HepG2 (cell line): ENCODE data around the gene TSACC. TPM values are rescaled to one million over a fixed set of nuclear protein-coding genes. Genes with fewer than 3 reads are reported as not detected.

Experiments used
- CEBPB ChIP-seq: IDR thresholded peaks from 2 replicates; pipeline ENCODE4 v1.6.1; 2011; ENCODE audit warnings: low read depth, low read length, improper control_type of control experiment, borderline replicate concordance
- CREM ChIP-seq, 2 experiments: sonication (generic) in 1 of 2; formaldehyde crosslinking in 1 of 2; IDR thresholded peaks; 2 replicates each; pipeline versions ENCODE4 v1.4.0 to v1.6.1; 2016 to 2020; ENCODE audit warnings: antibody characterized with exemption in 1 of 2, mild to moderate bottlenecking in 1 of 2, missing genetic modification reagents in 1 of 2
- NFYC ChIP-seq: IDR thresholded peaks from 2 replicates; pipeline ENCODE4 v1.6.1; 2016; ENCODE audit warnings: missing genetic modification reagents, missing compliant biosample characterization
- PAWR ChIP-seq: sonication (generic); formaldehyde crosslinking; IDR thresholded peaks from 2 replicates; pipeline ENCODE4 v1.4.0; 2020; ENCODE audit warnings: missing genetic modification reagents, mild to moderate bottlenecking, borderline replicate concordance
- PHF21A ChIP-seq: sonication (generic); formaldehyde crosslinking; IDR thresholded peaks from 2 replicates; pipeline ENCODE4 v1.5.0; 2020; ENCODE audit warnings: mild to moderate bottlenecking, missing genetic modification reagents
- SMC3 ChIP-seq: IDR thresholded peaks from 2 replicates; pipeline ENCODE4 v1.6.1; 2011; ENCODE audit warnings: low read length, improper control_type of control experiment
- TCF12 ChIP-seq, 2 experiments: fragments of 450-650 bp in 1 of 2; sonication (generic) in 1 of 2; formaldehyde crosslinking in 1 of 2; IDR thresholded peaks; 2 replicates each; pipeline versions ENCODE4 v1.6.1 to v1.8.0; 2017 to 2022; ENCODE audit warnings: antibody characterized with exemption in 1 of 2, mild to moderate bottlenecking in 1 of 2, missing genetic modification reagents in 1 of 2, moderate library complexity in 1 of 2
- ZIK1 ChIP-seq: sonication (generic); formaldehyde crosslinking; IDR thresholded peaks from 2 replicates; pipeline ENCODE4 v1.5.0; 2020; ENCODE audit warnings: mild to moderate bottlenecking, low read depth, missing genetic modification reagents, borderline replicate concordance
- ZMYM3 ChIP-seq: sonication (generic); formaldehyde crosslinking; IDR thresholded peaks from 2 replicates; pipeline ENCODE4 v1.5.1; 2020; ENCODE audit warnings: mild to moderate bottlenecking, missing genetic modification reagents
- ZNF143 ChIP-seq: sonication (generic); formaldehyde crosslinking; IDR thresholded peaks from 2 replicates; pipeline ENCODE4 v1.4.0; 2020; ENCODE audit warnings: missing genetic modification reagents
- ZNF282 ChIP-seq: fragments of 450-650 bp; IDR thresholded peaks from 2 replicates; pipeline ENCODE4 v1.6.1; 2018; ENCODE audit not compliant: partially characterized antibody
- polyA plus RNA-seq, 8 experiments: library from polyadenylated mRNA; depleted of rRNA in 3 of 8; stranded (reverse) in 7 of 8; unstranded in 1 of 8; fragments of >200 nt; fragmentation: Illumina TruSeq in 4 of 8; extraction: Trizol in 4 of 8; gene quantifications; 2 replicates each; pipeline versions ENCODE4 v1.2.1 to v1.2.3, GENCODE V29; 2011 to 2016; ENCODE audit warnings: low read depth in 4 of 8, missing spikeins in 1 of 8, mixed read lengths in 1 of 8; ENCODE audit not compliant: insufficient read depth in 1 of 8
- total RNA-seq, 5 experiments: library from RNA; depleted of rRNA; stranded (reverse); fragments of >200 nt; fragmentation: Illumina TruSeq; extraction: Trizol; gene quantifications; 2 replicates each; pipeline ENCODE4 v1.2.3, GENCODE V29; 2016; ENCODE audit warnings: low read depth in 1 of 5
- TF ChIP-seq, protein P1 (sequence below): sonication (generic); formaldehyde crosslinking; conservative IDR thresholded peaks from 2 replicates; pipeline ENCODE4 v1.8.0; 2022; ENCODE audit warnings: low read depth, missing genetic modification reagents
- TF ChIP-seq, protein P2 (sequence below): sonication (generic); formaldehyde crosslinking; IDR thresholded peaks from 2 replicates; pipeline ENCODE4 v1.4.0; 2020; ENCODE audit warnings: missing genetic modification reagents

Gene TSACC
- total and polyA plus RNA-seq, 2 of the 13 experiments (the other 11 are each of a cell fraction or from before 2014, with no cell fraction given), result 1.5 to 2.6 TPM

DNA sequence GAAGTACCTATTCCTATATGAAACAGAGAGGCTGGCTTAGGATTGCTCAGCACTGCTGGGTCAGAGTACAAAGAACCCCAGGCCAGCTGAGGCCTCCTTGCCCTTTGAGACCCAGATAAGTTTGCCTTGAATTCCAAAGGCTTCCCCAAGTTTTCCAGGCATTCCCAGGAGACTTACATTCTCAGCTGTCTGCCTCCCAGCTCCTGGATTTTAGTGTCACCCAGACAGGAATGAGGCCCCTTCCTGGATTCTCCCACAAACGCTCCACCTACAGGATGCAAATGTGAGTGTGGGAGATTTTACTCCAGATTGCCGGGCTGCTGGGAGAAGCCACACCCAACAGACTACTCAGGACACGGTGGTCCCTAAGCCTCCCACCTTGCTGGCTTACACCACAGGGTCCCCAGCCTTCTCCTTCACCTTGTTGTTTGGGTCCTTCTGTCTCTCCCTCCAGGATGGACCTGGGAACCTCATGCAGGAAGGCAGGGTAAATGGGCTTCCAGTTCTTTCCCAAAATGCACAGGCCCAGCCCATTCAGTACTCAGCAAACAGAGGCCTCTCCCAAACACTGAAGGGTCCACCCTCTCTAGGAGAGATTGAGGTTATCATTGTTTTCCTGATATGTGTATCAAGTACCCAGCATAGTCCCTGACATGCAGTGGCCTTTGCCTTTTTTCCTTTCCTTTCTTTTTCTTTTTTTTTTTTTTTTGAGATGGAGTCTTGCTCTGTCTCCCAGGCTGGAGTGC lies 41.3 kb downstream of the TSACC start (continued):
- TF ChIP-seq ZNF282, result no peak
- TF ChIP-seq SMC3, result peak; percentile 5; the same call in 1 of the 2 replicates
- no peak for TF ChIP-seq ZNF143 (CRISPR knock-in tag)
- TF ChIP-seq, protein P1, sequence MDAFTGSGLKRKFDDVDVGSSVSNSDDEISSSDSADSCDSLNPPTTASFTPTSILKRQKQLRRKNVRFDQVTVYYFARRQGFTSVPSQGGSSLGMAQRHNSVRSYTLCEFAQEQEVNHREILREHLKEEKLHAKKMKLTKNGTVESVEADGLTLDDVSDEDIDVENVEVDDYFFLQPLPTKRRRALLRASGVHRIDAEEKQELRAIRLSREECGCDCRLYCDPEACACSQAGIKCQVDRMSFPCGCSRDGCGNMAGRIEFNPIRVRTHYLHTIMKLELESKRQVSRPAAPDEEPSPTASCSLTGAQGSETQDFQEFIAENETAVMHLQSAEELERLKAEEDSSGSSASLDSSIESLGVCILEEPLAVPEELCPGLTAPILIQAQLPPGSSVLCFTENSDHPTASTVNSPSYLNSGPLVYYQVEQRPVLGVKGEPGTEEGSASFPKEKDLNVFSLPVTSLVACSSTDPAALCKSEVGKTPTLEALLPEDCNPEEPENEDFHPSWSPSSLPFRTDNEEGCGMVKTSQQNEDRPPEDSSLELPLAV (CRISPR knock-in tag), result no peak
- no peak for TF ChIP-seq ZIK1 (CRISPR knock-in tag)
- TF ChIP-seq CEBPB, result no peak
- no peak for TF ChIP-seq PAWR (CRISPR knock-in tag)
- no peak for TF ChIP-seq CREM (IDR thresholded peaks at IDR 0.05)
- no peak for TF ChIP-seq CREM (CRISPR knock-in tag; IDR thresholded peaks at IDR 0.05)
- no peak for TF ChIP-seq ZMYM3 (CRISPR knock-in tag)
- no peak for TF ChIP-seq TCF12 (IDR thresholded peaks at IDR 0.05)
- no peak for TF ChIP-seq TCF12 (CRISPR knock-in tag; IDR thresholded peaks at IDR 0.05)
- no peak for TF ChIP-seq NFYC (CRISPR knock-in tag)
- TF ChIP-seq, protein P2, sequence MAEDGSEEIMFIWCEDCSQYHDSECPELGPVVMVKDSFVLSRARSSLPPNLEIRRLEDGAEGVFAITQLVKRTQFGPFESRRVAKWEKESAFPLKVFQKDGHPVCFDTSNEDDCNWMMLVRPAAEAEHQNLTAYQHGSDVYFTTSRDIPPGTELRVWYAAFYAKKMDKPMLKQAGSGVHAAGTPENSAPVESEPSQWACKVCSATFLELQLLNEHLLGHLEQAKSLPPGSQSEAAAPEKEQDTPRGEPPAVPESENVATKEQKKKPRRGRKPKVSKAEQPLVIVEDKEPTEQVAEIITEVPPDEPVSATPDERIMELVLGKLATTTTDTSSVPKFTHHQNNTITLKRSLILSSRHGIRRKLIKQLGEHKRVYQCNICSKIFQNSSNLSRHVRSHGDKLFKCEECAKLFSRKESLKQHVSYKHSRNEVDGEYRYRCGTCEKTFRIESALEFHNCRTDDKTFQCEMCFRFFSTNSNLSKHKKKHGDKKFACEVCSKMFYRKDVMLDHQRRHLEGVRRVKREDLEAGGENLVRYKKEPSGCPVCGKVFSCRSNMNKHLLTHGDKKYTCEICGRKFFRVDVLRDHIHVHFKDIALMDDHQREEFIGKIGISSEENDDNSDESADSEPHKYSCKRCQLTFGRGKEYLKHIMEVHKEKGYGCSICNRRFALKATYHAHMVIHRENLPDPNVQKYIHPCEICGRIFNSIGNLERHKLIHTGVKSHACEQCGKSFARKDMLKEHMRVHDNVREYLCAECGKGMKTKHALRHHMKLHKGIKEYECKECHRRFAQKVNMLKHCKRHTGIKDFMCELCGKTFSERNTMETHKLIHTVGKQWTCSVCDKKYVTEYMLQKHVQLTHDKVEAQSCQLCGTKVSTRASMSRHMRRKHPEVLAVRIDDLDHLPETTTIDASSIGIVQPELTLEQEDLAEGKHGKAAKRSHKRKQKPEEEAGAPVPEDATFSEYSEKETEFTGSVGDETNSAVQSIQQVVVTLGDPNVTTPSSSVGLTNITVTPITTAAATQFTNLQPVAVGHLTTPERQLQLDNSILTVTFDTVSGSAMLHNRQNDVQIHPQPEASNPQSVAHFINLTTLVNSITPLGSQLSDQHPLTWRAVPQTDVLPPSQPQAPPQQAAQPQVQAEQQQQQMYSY (CRISPR knock-in tag), result peak; percentile 68; the same call in 1 of the 2 replicates
- TF ChIP-seq PHF21A (CRISPR knock-in tag), result peak; percentile 25; the same call in 1 of the 2 replicates
